ENCODE data around the gene DENND5A.

- TF ChIP-seq CTCF (IDR thresholded peaks at IDR 0.05) (no peak), POLR2A (IDR thresholded peaks at IDR 0.05) (no peak)
These were observed 39.0 kb upstream of the DENND5A start for GRCh38 chr11:9304178-9304577.
